CD14-positive monocyte (primary cell): ENCODE data around the gene PIP5K1C. TPM values are rescaled to one million over a fixed set of nuclear protein-coding genes. Genes with fewer than 3 reads are reported as not detected.
A peak's percentile ranks its signal among the peaks of the same experiment; 100 is the strongest.

ENCODE experiments used
- DNase-seq, 3 donors: peaks; one replicate each; pipeline ENCODE4 v3.0.0-alpha.2; 2011 to 2022
- H2AFZ ChIP-seq: 2 replicates; pipeline ENCODE4 v1.6.0; 2012; ENCODE audit warnings: mild to moderate bottlenecking, low read depth, low read length, inconsistent platforms; ENCODE audit not compliant: insufficient read depth, poor library complexity, severe bottlenecking
- H3K27ac ChIP-seq, 2 donors: 1 replicate in 1 of 2; 2 replicates in 1 of 2; pipeline ENCODE4 v1.5.1; 2012 to 2013; ENCODE audit warnings: low read length in 2 of 2, control low read depth in 1 of 2, inconsistent platforms in 1 of 2, low read depth in 1 of 2, mild to moderate bottlenecking in 1 of 2
- H3K27me3 ChIP-seq, 2 donors: one replicate each; pipeline versions ENCODE4 v1.6.0 to v1.6.1; 2011 to 2013; ENCODE audit warnings: low read length in 2 of 2; ENCODE audit not compliant: control insufficient read depth in 2 of 2, insufficient read depth in 2 of 2
- H3K36me3 ChIP-seq, 2 donors: replicated peaks in 1 of 2; 1 replicate in 1 of 2; 2 replicates in 1 of 2; pipeline versions ENCODE4 v1.5.1 to v1.6.1; 2012 to 2013; ENCODE audit warnings: low read length in 2 of 2, control low read depth in 1 of 2, inconsistent platforms in 1 of 2, mild to moderate bottlenecking in 1 of 2; ENCODE audit not compliant: insufficient read depth in 2 of 2, control insufficient read depth in 1 of 2
- H3K4me1 ChIP-seq, 2 donors: 1 replicate in 1 of 2; 2 replicates in 1 of 2; pipeline versions ENCODE4 v1.5.1 to v1.6.1; 2012 to 2013; ENCODE audit warnings: low read length in 2 of 2, control low read depth in 1 of 2, inconsistent platforms in 1 of 2, mild to moderate bottlenecking in 1 of 2, moderate library complexity in 1 of 2; ENCODE audit not compliant: insufficient read depth in 2 of 2, control insufficient read depth in 1 of 2
- H3K4me2 ChIP-seq: replicated peaks from 2 replicates; pipeline ENCODE3; 2012; ENCODE audit warnings: low read length, moderate library complexity, mild to moderate bottlenecking; ENCODE audit not compliant: poor library complexity, severe bottlenecking; ENCODE audit errors: extremely low read depth
- H3K4me3 ChIP-seq, 3 experiments: fragments of 200-600 bp in 1 of 3; sonication (generic) in 1 of 3; replicated peaks in 1 of 3; 1 replicate in 2 of 3; 2 replicates in 1 of 3; pipeline ENCODE4 v1.5.1; 2011 to 2013; ENCODE audit warnings: low read length in 3 of 3, mild to moderate bottlenecking in 3 of 3, control low read depth in 2 of 3, low read depth in 2 of 3, inconsistent platforms in 1 of 3, moderate library complexity in 1 of 3
- H3K79me2 ChIP-seq: 2 replicates; pipeline ENCODE4 v1.6.0; 2012; ENCODE audit warnings: mild to moderate bottlenecking, control low read depth, inconsistent platforms, low read length, moderate library complexity; ENCODE audit not compliant: insufficient read depth
- H3K9ac ChIP-seq: 2 replicates; pipeline ENCODE4 v1.6.0; 2017; ENCODE audit warnings: low read length, mild to moderate bottlenecking; ENCODE audit not compliant: insufficient read depth, poor library complexity, severe bottlenecking
- H3K9me3 ChIP-seq, 2 donors: replicated peaks in 1 of 2; 1 replicate in 1 of 2; 2 replicates in 1 of 2; pipeline versions ENCODE4 v1.5.1 to v1.6.1; 2012 to 2013; ENCODE audit warnings: low read length in 2 of 2, control low read depth in 1 of 2; ENCODE audit not compliant: control insufficient read depth in 1 of 2, insufficient read depth in 1 of 2
- H4K20me1 ChIP-seq: 2 replicates; pipeline ENCODE4 v1.6.0; 2012; ENCODE audit warnings: mild to moderate bottlenecking, low read length, control low read depth, moderate library complexity; ENCODE audit not compliant: insufficient read depth
- H3K27ac Mint-ChIP-seq, 7 donors: one replicate each; pipeline ENCODE4 v1.8.0; 2020; ENCODE audit warnings: mild to moderate bottlenecking in 7 of 7, mixed read lengths in 7 of 7, moderate library complexity in 6 of 7, inconsistent platforms in 2 of 7
- H3K27me3 Mint-ChIP-seq, 3 donors: one replicate each; pipeline ENCODE4 v1.8.0; 2021 to 2022; ENCODE audit warnings: low read depth in 3 of 3, mild to moderate bottlenecking in 3 of 3, mixed read lengths in 3 of 3, moderate library complexity in 3 of 3, inconsistent platforms in 1 of 3
- H3K36me3 Mint-ChIP-seq, 2 donors: one replicate each; pipeline ENCODE4 v1.8.0; 2020; ENCODE audit warnings: mixed read lengths in 2 of 2, inconsistent platforms in 1 of 2, mild to moderate bottlenecking in 1 of 2
- H3K4me1 Mint-ChIP-seq: one replicate; pipeline ENCODE4 v1.8.0; 2020; ENCODE audit warnings: mild to moderate bottlenecking, mixed read lengths
- H3K4me3 Mint-ChIP-seq, 2 donors: one replicate each; pipeline ENCODE4 v1.8.0; 2020; ENCODE audit warnings: mild to moderate bottlenecking in 2 of 2, mixed read lengths in 2 of 2, moderate library complexity in 1 of 2
- H3K9me3 Mint-ChIP-seq, 7 donors: one replicate each; pipeline ENCODE4 v1.8.0; 2020 to 2022; ENCODE audit warnings: mixed read lengths in 7 of 7, mild to moderate bottlenecking in 6 of 7, moderate library complexity in 6 of 7, inconsistent platforms in 2 of 7
- WGBS: methylation state at CpG from one replicate; pipeline ENCODE4 v1.1.5; 2013; ENCODE audit warnings: missing lambda C conversion rate; ENCODE audit not compliant: insufficient coverage; 5-methylcytosine and 5-hydroxymethylcytosine counted together
- intact Hi-C, 2 donors: fragments of 100-400 bp; cut with micrococcal nuclease; formaldehyde crosslinking; loops; one replicate each; pipeline versions ENCODE4 v1.15.0 to v1.15.1; 2023
- polyA plus RNA-seq, 3 donors: library from polyadenylated mRNA; depleted of rRNA in 1 of 3; unstranded in 2 of 3; stranded (reverse) in 1 of 3; fragments of 300-500 nt in 2 of 3; fragments of >200 nt in 1 of 3; fragmentation: Illumina TruSeq in 2 of 3; gene quantifications; 1 replicate in 2 of 3; 2 replicates in 1 of 3; pipeline ENCODE4 v1.2.3, GENCODE V29; 2012 to 2021
- TF ChIP-seq, protein P1 (sequence below): fragments of 200-600 bp; IDR thresholded peaks from one replicate; pipeline ENCODE4 v1.8.0; 2022; ENCODE audit warnings: antibody characterized with exemption, mild to moderate bottlenecking

Gene PIP5K1C
- polyA plus RNA-seq, 3 donors: 6.5 to 19.5 (median 10.1) TPM

- TF ChIP-seq, protein P1, sequence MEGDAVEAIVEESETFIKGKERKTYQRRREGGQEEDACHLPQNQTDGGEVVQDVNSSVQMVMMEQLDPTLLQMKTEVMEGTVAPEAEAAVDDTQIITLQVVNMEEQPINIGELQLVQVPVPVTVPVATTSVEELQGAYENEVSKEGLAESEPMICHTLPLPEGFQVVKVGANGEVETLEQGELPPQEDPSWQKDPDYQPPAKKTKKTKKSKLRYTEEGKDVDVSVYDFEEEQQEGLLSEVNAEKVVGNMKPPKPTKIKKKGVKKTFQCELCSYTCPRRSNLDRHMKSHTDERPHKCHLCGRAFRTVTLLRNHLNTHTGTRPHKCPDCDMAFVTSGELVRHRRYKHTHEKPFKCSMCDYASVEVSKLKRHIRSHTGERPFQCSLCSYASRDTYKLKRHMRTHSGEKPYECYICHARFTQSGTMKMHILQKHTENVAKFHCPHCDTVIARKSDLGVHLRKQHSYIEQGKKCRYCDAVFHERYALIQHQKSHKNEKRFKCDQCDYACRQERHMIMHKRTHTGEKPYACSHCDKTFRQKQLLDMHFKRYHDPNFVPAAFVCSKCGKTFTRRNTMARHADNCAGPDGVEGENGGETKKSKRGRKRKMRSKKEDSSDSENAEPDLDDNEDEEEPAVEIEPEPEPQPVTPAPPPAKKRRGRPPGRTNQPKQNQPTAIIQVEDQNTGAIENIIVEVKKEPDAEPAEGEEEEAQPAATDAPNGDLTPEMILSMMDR: no peak
Observed at GRCh38 chr19:3745363-3746045, 45.2 kb upstream of the PIP5K1C start.

GRCh38 chr19:3743486-3743885, 43.2 kb upstream of the PIP5K1C start:
- Histone ChIP-seq H3K4me1 (no peaks in the 10 kb centered on the region), H3K9ac (no peak overlapping the region), H3K36me3 (no peaks in the 10 kb centered on the region), H3K27ac (no peak overlapping the region), H4K20me1 (no peaks in the 10 kb centered on the region), H3K4me3 (no peak overlapping the region), H3K79me2 (no peaks in the 10 kb centered on the region), H3K9me3 (no peaks in the 10 kb centered on the region), H2AFZ (no peak overlapping the region), H3K4me2 (no peak overlapping the region), H3K27me3 (no peaks in the 10 kb centered on the region)
- peaks cover 0 to 5% (median 1%) of the 10 kb centered on the region in 3 donors for H3K27me3 Mint-ChIP-seq
- TF ChIP-seq, protein P1: no peak
- no peak overlapping the region for H3K4me3 Mint-ChIP-seq
- DNase-seq: peak in 1 of 3 donors; percentile 4
- peaks cover 0 to 3% (median 0%) of the 10 kb centered on the region in 7 donors for H3K9me3 Mint-ChIP-seq
- H3K27ac Mint-ChIP-seq: no peak overlapping the region
- H3K4me1 Mint-ChIP-seq: no peaks in the 10 kb centered on the region
- WGBS: 100% methylated on average over 2 of the region's 2 CpGs
- no peaks in the 10 kb centered on the region for H3K36me3 Mint-ChIP-seq
- intact Hi-C loops: no loop called here

More at GRCh38 chr19:3745363-3746045, 45.2 kb upstream of the PIP5K1C start:
- Mint-ChIP-seq H3K4me3 (no peak overlapping the region), H3K9me3 (peaks cover 0 to 7% (median 3%) of the 10 kb centered on the region in 7 donors), H3K36me3 (peaks cover 9 to 10% of the 10 kb centered on the region in 2 donors), H3K27me3 (peaks cover 0 to 5% (median 1%) of the 10 kb centered on the region in 3 donors), H3K27ac (no peak overlapping the region), H3K4me1 (no peaks in the 10 kb centered on the region)
- H4K20me1 ChIP-seq: no peaks in the 10 kb centered on the region
- DNase-seq: no peak
- H2AFZ ChIP-seq: no peak overlapping the region
- H3K36me3 ChIP-seq: peaks cover 6 to 10% of the 10 kb centered on the region in 2 donors
- H3K27ac ChIP-seq: no peak overlapping the region
- 94% methylated on average over 3 of the region's 8 CpGs for WGBS
- no peaks in the 10 kb centered on the region for H3K4me1 ChIP-seq
- H3K4me3 ChIP-seq: no peak overlapping the region
- no peak overlapping the region for H3K9ac ChIP-seq
- H3K4me2 ChIP-seq: no peak overlapping the region
- intact Hi-C loops: no loop called here
- H3K79me2 ChIP-seq: no peaks in the 10 kb centered on the region
- peaks cover 0 to 3% of the 10 kb centered on the region in 2 donors for H3K9me3 ChIP-seq
- H3K27me3 ChIP-seq: no peaks in the 10 kb centered on the region
